Smooth muscle cell (in vitro differentiated cells): ENCODE measurements around the gene SHOC2. TPM values are rescaled to one million over a fixed set of nuclear protein-coding genes. Genes with fewer than 3 reads are reported as not detected.

Experiments used
- DNase-seq: peaks from one replicate; lab custom pipeline; 2025; ENCODE audit not compliant: unreplicated experiment; lab: John Stamatoyannopoulos, UW
- H2AFZ ChIP-seq: fragments of 200-600 bp; sonication (generic); 2 replicates; pipeline ENCODE4 v1.6.0; 2016; ENCODE audit warnings: antibody characterized with exemption, low read depth, mild to moderate bottlenecking
- H3F3A ChIP-seq: fragments of 200-600 bp; sonication (generic); 2 replicates; pipeline ENCODE4 v1.6.0; 2017; ENCODE audit warnings: antibody characterized with exemption, low read depth
- H3K27ac ChIP-seq: fragments of 200-600 bp; sonication (generic); 2 replicates; pipeline ENCODE4 v1.5.1; 2016; ENCODE audit warnings: low read depth, mild to moderate bottlenecking
- H3K27me3 ChIP-seq: fragments of 200-600 bp; sonication (generic); 2 replicates; pipeline ENCODE4 v1.6.1; 2016; ENCODE audit warnings: low read depth, mild to moderate bottlenecking
- H3K36me3 ChIP-seq: fragments of 200-600 bp; sonication (generic); 2 replicates; pipeline ENCODE4 v1.5.1; 2016; ENCODE audit warnings: low read depth
- H3K4me1 ChIP-seq: fragments of 200-600 bp; sonication (generic); 2 replicates; pipeline ENCODE4 v1.5.1; 2016; ENCODE audit warnings: low read depth
- H3K4me2 ChIP-seq: fragments of 200-600 bp; sonication (generic); 2 replicates; pipeline ENCODE4 v1.6.0; 2016; ENCODE audit warnings: mild to moderate bottlenecking
- H3K4me3 ChIP-seq: fragments of 200-600 bp; sonication (generic); 2 replicates; pipeline ENCODE4 v1.5.1; 2016; ENCODE audit warnings: mild to moderate bottlenecking
- H3K79me2 ChIP-seq: fragments of 200-600 bp; sonication (generic); 2 replicates; pipeline ENCODE4 v1.6.0; 2016; ENCODE audit warnings: low read depth, mild to moderate bottlenecking
- H3K9ac ChIP-seq: fragments of 200-600 bp; sonication (generic); 2 replicates; pipeline ENCODE4 v1.6.0; 2016; ENCODE audit warnings: low read depth
- H3K9me3 ChIP-seq: fragments of 200-600 bp; sonication (generic); replicated peaks from 2 replicates; pipeline ENCODE4 v1.5.1; 2016; ENCODE audit warnings: low read depth
- H4K20me1 ChIP-seq: fragments of 200-600 bp; sonication (generic); 2 replicates; pipeline ENCODE4 v1.6.0; 2016; ENCODE audit warnings: low read depth
- WGBS: methylation state at CpG from one replicate; pipeline ENCODE4 v1.1.7; 2016; ENCODE audit warnings: low lambda C conversion rate; 5-methylcytosine and 5-hydroxymethylcytosine counted together
- polyA plus RNA-seq: library from polyadenylated mRNA; unstranded; fragments of >200 nt; fragmentation: Nextera tagmentation; extraction: Ambion mirVana; gene quantifications from 2 replicates; pipeline ENCODE4 v1.2.1, GENCODE V29; 2016
- total RNA-seq: library from RNA; depleted of rRNA; stranded (reverse); fragments of >200 nt; gene quantifications from 2 replicates; pipeline ENCODE4 v1.2.3, GENCODE V29; 2014
- TF ChIP-seq, protein P1 (sequence below): fragments of 200-600 bp; sonication (generic); IDR thresholded peaks from 2 replicates; pipeline ENCODE4 v1.5.1; 2017; ENCODE audit warnings: borderline replicate concordance, mild to moderate bottlenecking, antibody characterized with exemption; ENCODE audit not compliant: insufficient read depth, poor library complexity, severe bottlenecking

SHOC2 gene
- total and polyA plus RNA-seq, 2 experiments from 2014 or later, result 19.3 to 45.1 TPM

DNA sequence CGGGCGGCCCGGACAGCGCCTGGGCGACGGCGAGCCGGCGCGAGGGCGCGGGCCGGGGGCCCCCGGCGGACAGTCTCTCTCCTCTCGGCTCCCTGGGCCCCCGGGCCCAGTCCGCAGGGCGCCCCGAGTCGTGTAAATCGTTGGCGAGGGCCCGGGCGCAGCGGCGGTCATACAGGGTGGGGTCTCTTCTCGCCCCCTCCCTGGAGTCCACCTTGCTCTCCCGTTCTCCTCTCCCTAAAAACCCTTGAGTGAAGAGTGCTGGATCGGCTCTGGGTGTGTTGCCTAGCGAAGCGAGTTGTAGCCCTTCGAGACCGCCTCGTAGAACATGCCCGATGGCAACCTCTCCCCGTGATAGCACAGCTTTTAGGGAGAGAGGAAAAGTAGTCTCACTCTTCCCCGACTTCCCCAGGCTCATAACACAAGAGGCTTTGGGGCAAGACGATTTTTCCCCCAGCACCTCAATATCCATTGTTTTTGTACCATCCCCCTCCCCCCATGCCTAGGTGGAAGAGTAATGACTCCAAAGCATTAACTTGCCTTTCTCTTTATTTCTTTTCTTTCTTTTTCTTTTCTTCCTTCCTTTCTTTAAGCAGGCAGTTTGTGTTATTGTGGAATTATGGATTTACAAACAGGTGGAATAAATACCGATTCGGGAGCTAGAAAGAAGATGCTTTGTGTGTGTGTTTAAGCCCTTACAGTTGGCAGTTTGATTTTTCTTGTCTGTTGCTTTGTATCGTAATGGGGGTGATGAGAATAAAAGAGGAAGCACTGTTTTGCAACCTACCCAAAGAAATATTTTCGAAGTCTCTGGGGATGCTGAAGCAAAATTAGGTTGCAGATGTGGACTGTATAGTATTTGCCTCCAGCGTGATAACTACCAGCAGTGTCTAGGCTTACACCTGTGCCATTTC lies 822 bp downstream of the SHOC2 start:
- Histone ChIP-seq H3F3A (peaks cover 8% of the 10 kb centered on the region), H3K4me2 (peak overlapping the region; percentile 95), H4K20me1 (peaks cover 53% of the 10 kb centered on the region), H3K9ac (peak overlapping the region; percentile 93), H2AFZ (no peak overlapping the region), H3K79me2 (peaks cover 60% of the 10 kb centered on the region), H3K4me3 (peak overlapping the region; percentile 81), H3K36me3 (no peaks in the 10 kb centered on the region), H3K4me1 (peaks cover 28% of the 10 kb centered on the region), H3K9me3 (no peaks in the 10 kb centered on the region), H3K27ac (peak overlapping the region; percentile 88), H3K27me3 (no peaks in the 10 kb centered on the region)
- 3% methylated on average over 22 of the region's 44 CpGs for WGBS
- TF ChIP-seq, protein P1, sequence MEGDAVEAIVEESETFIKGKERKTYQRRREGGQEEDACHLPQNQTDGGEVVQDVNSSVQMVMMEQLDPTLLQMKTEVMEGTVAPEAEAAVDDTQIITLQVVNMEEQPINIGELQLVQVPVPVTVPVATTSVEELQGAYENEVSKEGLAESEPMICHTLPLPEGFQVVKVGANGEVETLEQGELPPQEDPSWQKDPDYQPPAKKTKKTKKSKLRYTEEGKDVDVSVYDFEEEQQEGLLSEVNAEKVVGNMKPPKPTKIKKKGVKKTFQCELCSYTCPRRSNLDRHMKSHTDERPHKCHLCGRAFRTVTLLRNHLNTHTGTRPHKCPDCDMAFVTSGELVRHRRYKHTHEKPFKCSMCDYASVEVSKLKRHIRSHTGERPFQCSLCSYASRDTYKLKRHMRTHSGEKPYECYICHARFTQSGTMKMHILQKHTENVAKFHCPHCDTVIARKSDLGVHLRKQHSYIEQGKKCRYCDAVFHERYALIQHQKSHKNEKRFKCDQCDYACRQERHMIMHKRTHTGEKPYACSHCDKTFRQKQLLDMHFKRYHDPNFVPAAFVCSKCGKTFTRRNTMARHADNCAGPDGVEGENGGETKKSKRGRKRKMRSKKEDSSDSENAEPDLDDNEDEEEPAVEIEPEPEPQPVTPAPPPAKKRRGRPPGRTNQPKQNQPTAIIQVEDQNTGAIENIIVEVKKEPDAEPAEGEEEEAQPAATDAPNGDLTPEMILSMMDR, result no peak
- DNase-seq, result no peak

DNA sequence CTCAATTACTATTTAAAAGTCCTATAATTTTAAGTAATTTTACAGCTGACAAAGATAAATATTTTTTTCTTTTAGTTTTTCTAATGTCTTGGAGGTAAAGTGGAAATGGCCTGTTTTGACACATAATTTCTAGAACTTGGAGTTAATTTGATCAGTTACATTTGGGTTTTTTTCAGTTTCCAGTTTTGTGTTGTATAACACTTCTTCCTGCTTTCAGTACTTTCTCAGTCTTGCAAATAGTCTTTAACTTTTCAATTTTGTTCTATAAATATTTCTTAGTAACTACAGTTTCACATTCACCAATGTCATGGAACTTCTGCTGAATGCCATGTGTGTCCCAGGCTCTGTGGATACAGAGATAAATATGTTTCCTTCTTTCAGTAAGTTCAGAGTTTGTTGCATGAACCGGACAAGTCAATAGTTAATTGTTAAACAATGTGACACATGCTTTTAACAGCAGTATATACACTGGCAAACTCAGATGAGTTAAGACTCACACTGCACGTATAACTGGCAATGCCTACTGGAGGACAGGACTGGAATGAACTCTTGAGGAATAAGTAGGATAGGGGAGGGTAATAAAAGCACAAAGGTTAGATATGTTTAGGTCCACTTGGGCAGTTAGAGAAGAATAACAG lies 4.6 kb downstream of the SHOC2 start:
- WGBS, result 65% methylated on average over 2 of the region's 2 CpGs

DNA sequence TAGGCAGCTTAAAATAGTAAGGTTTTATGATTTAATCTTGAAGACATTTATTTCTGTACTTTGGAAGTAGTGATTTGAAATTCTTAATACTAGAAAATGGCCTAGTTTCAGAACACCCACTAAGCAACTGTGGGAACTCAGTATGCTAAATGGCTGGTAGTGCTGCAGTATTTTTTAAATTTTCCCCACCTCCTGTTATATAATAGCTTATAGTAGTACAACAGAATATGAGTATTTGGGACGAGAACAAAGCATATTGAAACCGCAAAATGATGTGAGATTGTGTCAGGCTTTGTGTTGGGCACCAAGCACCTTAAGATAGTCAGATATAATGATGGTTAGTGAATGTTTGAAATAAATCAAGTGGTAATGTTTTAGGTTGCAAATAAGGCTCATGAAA lies 8.1 kb downstream of the SHOC2 start:
- Histone ChIP-seq H3K27ac (no peak overlapping the region), H3K36me3 (no peaks in the 10 kb centered on the region), H3K9me3 (no peaks in the 10 kb centered on the region), H3K4me1 (peaks cover 18% of the 10 kb centered on the region), H3K9ac (no peak overlapping the region), H2AFZ (no peak overlapping the region), H3K4me2 (no peak overlapping the region), H3K27me3 (no peaks in the 10 kb centered on the region), H3F3A (peaks cover 5% of the 10 kb centered on the region), H3K4me3 (no peak overlapping the region), H4K20me1 (peaks cover 100% of the 10 kb centered on the region), H3K79me2 (peaks cover 100% of the 10 kb centered on the region)
- TF ChIP-seq, protein P1, result no peak
- no peak for DNase-seq
- 100% methylated on average over 2 of the region's 2 CpGs for WGBS

More for the DNA sequence above, 4.6 kb downstream of the SHOC2 start:
- no peak for DNase-seq
- H3K9ac ChIP-seq, result no peak overlapping the region
- H3K4me2 ChIP-seq, result no peak overlapping the region
- peaks cover 20% of the 10 kb centered on the region for H3K4me1 ChIP-seq
- no peaks in the 10 kb centered on the region for H3K27me3 ChIP-seq
- H4K20me1 ChIP-seq, result peaks cover 91% of the 10 kb centered on the region
- H3K9me3 ChIP-seq, result no peaks in the 10 kb centered on the region
- H3K36me3 ChIP-seq, result no peaks in the 10 kb centered on the region
- peaks cover 91% of the 10 kb centered on the region for H3K79me2 ChIP-seq
- H3K4me3 ChIP-seq, result no peak overlapping the region
- H3F3A ChIP-seq, result no peaks in the 10 kb centered on the region
- no peak overlapping the region for H2AFZ ChIP-seq
- TF ChIP-seq, protein P1, result no peak
- H3K27ac ChIP-seq, result no peak overlapping the region
